Panc1 (cell line): Measurements from ENCODE around the gene CHCHD10. TPM values are rescaled to one million over a fixed set of nuclear protein-coding genes. Genes with fewer than 3 reads are reported as not detected.

ENCODE experiments used
- ATAC-seq: fragments of 200-7000 bp; cut with Tn5 transposase; 2 replicates; pipeline ENCODE4 v1.9.1; 2020; ENCODE audit warnings: mild to moderate bottlenecking, moderate library complexity
- BruUV-seq: library from RNA; stranded (reverse); fragments of 400-500 nt; replicated peaks from 2 replicates; lab custom pipeline; 2021; lab: Mats Ljungman, UMichigan
- CTCF ChIA-PET: fragments of 300-600 bp; sonication (Branson Sonifier 250); formaldehyde crosslinking; loops from one replicate; lab custom pipeline; 2022; ENCODE audit warnings: antibody characterized with exemption; lab: Charles Lee
- POLR2A ChIA-PET: fragments of 300-600 bp; sonication (Branson Sonifier 250); formaldehyde crosslinking; loops from one replicate; lab custom pipeline; 2022; ENCODE audit warnings: antibody characterized with exemption; lab: Charles Lee
- DNase-seq: peaks from one replicate; pipeline ENCODE4 v3.0.0-alpha.2; 2010; ENCODE audit warnings: low read depth, low spot score
- H3K27ac ChIP-seq: 2 replicates; pipeline ENCODE4 v1.5.1; 2011; ENCODE audit warnings: mild to moderate bottlenecking, low read length, inconsistent platforms
- H3K27me3 ChIP-seq: fragments of 200-500 bp; sonication (Bioruptor generic); 2 replicates; pipeline ENCODE4 v1.6.0; 2014; ENCODE audit warnings: low read length, inconsistent platforms; ENCODE audit not compliant: control insufficient read depth, insufficient read depth
- H3K36me3 ChIP-seq: fragments of 200-500 bp; sonication (Bioruptor generic); 2 replicates; pipeline ENCODE4 v1.5.1; 2014; ENCODE audit warnings: inconsistent platforms, mild to moderate bottlenecking, low read length, moderate library complexity; ENCODE audit not compliant: control insufficient read depth, insufficient read depth
- H3K4me1 ChIP-seq: 2 replicates; pipeline ENCODE4 v1.5.1; 2011; ENCODE audit warnings: inconsistent platforms, mild to moderate bottlenecking, low read length, moderate library complexity; ENCODE audit not compliant: control insufficient read depth, insufficient read depth
- H3K4me3 ChIP-seq, 2 experiments: 2 replicates each; pipeline ENCODE4 v1.5.1; 2011 to 2012; ENCODE audit warnings: low read depth in 2 of 2, low read length in 2 of 2, mild to moderate bottlenecking in 2 of 2, inconsistent platforms in 1 of 2, moderate library complexity in 1 of 2
- H3K9me3 ChIP-seq: fragments of 200-500 bp; sonication (Bioruptor generic); 2 replicates; pipeline ENCODE4 v1.5.1; 2014; ENCODE audit warnings: low read depth, mild to moderate bottlenecking, inconsistent platforms, low read length, moderate library complexity; ENCODE audit not compliant: control insufficient read depth, insufficient read depth
- CTCF ChIP-seq: fragments of 450-650 bp; IDR thresholded peaks from 2 replicates; pipeline ENCODE4 v1.5.1; 2017; ENCODE audit warnings: mild to moderate bottlenecking
- POLR2AphosphoS5 ChIP-seq: IDR thresholded peaks from 2 replicates; pipeline ENCODE4 v1.6.1; 2012; ENCODE audit warnings: mild to moderate bottlenecking, low read depth, low read length, moderate library complexity
- REST ChIP-seq, 2 experiments: IDR thresholded peaks; 2 replicates each; pipeline ENCODE4 v1.6.1; 2011 to 2012; ENCODE audit warnings: low read depth in 2 of 2, control low read depth in 1 of 2, low read length in 1 of 2, mild to moderate bottlenecking in 1 of 2, moderate library complexity in 1 of 2; ENCODE audit not compliant: insufficient read depth in 1 of 2
- SIN3A ChIP-seq: IDR thresholded peaks from 2 replicates; pipeline ENCODE4 v1.6.1; 2012; ENCODE audit warnings: low read depth, mild to moderate bottlenecking, low read length, moderate library complexity, borderline replicate concordance; ENCODE audit not compliant: insufficient read depth
- TCF7L2 ChIP-seq: IDR thresholded peaks from 2 replicates; pipeline ENCODE4 v1.6.1; 2011; ENCODE audit warnings: mild to moderate bottlenecking, low read depth, low read length, inconsistent platforms
- in situ Hi-C: cut with HindIII; loops from 2 replicates; pipeline ENCODE4 v1.10.0; 2016; ENCODE audit warnings: low sequenced_read_pairs, low pct_unique_long_range_greater_than_20kb
- intact Hi-C: fragments of 100-400 bp; cut with micrococcal nuclease; formaldehyde crosslinking; loops from one replicate; pipeline ENCODE4 v1.10.0; 2022; ENCODE audit not compliant: unreplicated experiment
- total RNA-seq: library from RNA; stranded (reverse); gene quantifications from one replicate; pipeline ENCODE4 v1.2.1, GENCODE V29; 2021; ENCODE audit not compliant: unreplicated experiment

CHCHD10 gene
- total RNA-seq, 1 experiment from 2014 or later = 84.4 TPM

DNA sequence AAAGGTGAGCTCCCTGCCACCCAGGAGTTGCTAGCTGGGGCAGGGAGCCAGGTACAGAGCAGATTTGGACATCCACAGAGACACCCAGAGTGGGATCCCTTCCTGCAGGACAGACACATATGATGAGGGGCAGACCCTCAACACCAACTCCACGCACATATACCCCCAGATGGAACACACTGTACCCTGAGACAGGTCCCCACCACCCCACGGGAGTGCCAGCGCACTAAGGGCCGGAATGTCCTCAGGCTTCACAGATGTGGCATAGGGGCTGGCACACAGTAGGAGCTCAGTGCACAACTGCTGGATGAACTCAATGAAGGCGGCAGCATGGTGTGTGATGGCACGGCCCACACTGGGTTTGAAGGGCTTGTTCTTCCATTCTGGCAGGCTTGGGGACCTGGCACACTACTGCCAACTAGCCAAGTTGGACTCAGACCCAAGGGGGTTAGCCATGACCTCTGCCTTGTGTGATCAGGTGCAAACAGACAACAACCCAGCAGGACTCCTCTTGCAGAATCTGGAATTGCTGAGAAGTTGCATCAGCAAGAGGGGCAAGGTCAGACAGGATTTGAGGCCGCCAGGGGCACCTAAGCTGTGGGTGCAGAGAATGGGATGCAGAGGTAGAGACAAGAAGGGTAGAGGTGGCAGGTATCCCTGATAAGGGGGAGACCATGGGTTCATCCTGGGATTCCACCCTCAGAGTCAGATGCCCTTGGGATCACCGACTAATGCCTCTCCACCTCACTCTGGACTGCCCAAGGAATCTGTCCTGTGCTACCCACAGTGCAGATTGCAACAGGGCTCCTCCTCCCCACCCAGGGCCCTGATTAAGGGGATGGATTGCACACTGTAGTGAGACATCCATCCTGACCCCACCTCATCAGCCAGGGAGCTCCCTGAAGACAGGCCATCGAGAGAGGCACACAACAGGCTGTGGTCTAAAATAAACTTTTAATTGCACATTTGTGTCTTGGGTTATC is 2.6 kb downstream of the CHCHD10 start:
- Histone ChIP-seq H3K36me3 (no peaks in the 10 kb centered on the region; the same call in 1 of the 2 replicates), H3K4me3 (no peak overlapping the region; a peak in 1 of 4 replicates), H3K9me3 (no peaks in the 10 kb centered on the region), H3K4me1 (0 out of 2 replicates have a peak, but pooled peaks cover 7% of the 10 kb centered on the region), H3K27ac (no peak overlapping the region), H3K27me3 (no peaks in the 10 kb centered on the region)
- CTCF ChIA-PET = no interaction called here
- intact Hi-C loops = no loop called here
- TF ChIP-seq POLR2AphosphoS5 = no peak
- TF ChIP-seq REST (IDR thresholded peaks at IDR 0.05; ENCODE audit: insufficient read depth in 1 of 2, low read depth in 2 of 2, low read length in 1 of 2) = no peak
- no peak for TF ChIP-seq TCF7L2
- no peak for TF ChIP-seq SIN3A
- POLR2A ChIA-PET = no interaction called here
- DNase-seq (no peak), ATAC-seq (no peak)
- TSS peak; percentile 44 for BruUV-seq
- in situ Hi-C loops = no loop called here

GRCh38 chr22:23763954-23764353 is 3.8 kb downstream of the CHCHD10 start:
- H3K27me3 ChIP-seq = no peaks in the 10 kb centered on the region
- DNase-seq (no peak), ATAC-seq (no peak)
- H3K27ac ChIP-seq = no peak overlapping the region
- in situ Hi-C loops = no loop called here
- ChIA-PET POLR2A (no interaction called here), CTCF (no interaction called here)
- 0 out of 2 replicates have a peak, but pooled peaks cover 7% of the 10 kb centered on the region for H3K4me1 ChIP-seq
- intact Hi-C loops = no loop called here
- H3K4me3 ChIP-seq = no peak overlapping the region
- no TSS peak for BruUV-seq
- TF ChIP-seq REST (IDR thresholded peaks at IDR 0.05; ENCODE audit: insufficient read depth in 1 of 2, low read depth in 2 of 2, low read length in 1 of 2) (no peak), TCF7L2 (no peak), CTCF (no peak), POLR2AphosphoS5 (no peak), SIN3A (no peak)
- no peaks in the 10 kb centered on the region; the same call in 1 of the 2 replicates for H3K36me3 ChIP-seq
- H3K9me3 ChIP-seq = no peaks in the 10 kb centered on the region
